ENCODE measurements around the gene FARP2. TPM values are rescaled to one million over a fixed set of nuclear protein-coding genes. Genes with fewer than 3 reads are reported as not detected.

The FARP2 gene
- polyA plus RNA-seq, 1 of the 3 experiments (the other 2 are of a cell fraction), result 11.5 TPM

GRCh38 chr2:241534701-241535375 lies 178.8 kb downstream of the FARP2 start:
- CTCF ChIA-PET, result no interaction called here
- TF ChIP-seq GATA2 (CRISPR knock-in tag; IDR thresholded peaks at IDR 0.05) (no peak), MAX (IDR thresholded peaks at IDR 0.05; ENCODE audit: low read depth) (no peak), JUND (IDR thresholded peaks at IDR 0.05) (no peak), TAF1 (IDR thresholded peaks at IDR 0.05; ENCODE audit: borderline replicate concordance, low read depth, low read length) (no peak), CHD2 (IDR thresholded peaks at IDR 0.05; ENCODE audit: low read length, partially characterized antibody) (no peak), EZH2phosphoT487 (IDR thresholded peaks at IDR 0.05; ENCODE audit: borderline replicate concordance, low read depth) (no peak), TCF12 (IDR thresholded peaks at IDR 0.05) (no peak), EP300 (IDR thresholded peaks at IDR 0.05; ENCODE audit: borderline replicate concordance in 1 of 2, low read depth in 1 of 2, low read length in 1 of 2) (no peak), RCOR1 (IDR thresholded peaks at IDR 0.05; ENCODE audit: low read length) (no peak), RFX5 (IDR thresholded peaks at IDR 0.05; ENCODE audit: low read length) (no peak)
- no peaks in the 10 kb centered on the region for H3K36me3 ChIP-seq (replicated peaks in 1 of 2; ENCODE audit: control insufficient read depth in 1 of 2, insufficient read depth in 2 of 2, low read length in 1 of 2)
- no peak overlapping the region for H3K9ac ChIP-seq
- H3K4me2 ChIP-seq, result no peak overlapping the region
- no peaks in the 10 kb centered on the region for H3F3A ChIP-seq (replicated peaks; ENCODE audit: insufficient read depth)
- 72% methylated on average over 14 of the region's 17 CpGs for WGBS (ENCODE audit: low lambda C conversion rate)
- H4K20me1 ChIP-seq (ENCODE audit: insufficient read depth), result no peaks in the 10 kb centered on the region
- no peak overlapping the region for H3K27ac ChIP-seq (ENCODE audit: low read depth in 2 of 2, low read length in 1 of 2)
- H3K27me3 ChIP-seq (ENCODE audit: insufficient read depth), result no peaks in the 10 kb centered on the region; the same call in 1 of the 2 replicates
- no peaks in the 10 kb centered on the region for H3K9me2 ChIP-seq
- H3K9me3 ChIP-seq, result no peaks in the 10 kb centered on the region
- no peak overlapping the region for H3K4me3 ChIP-seq (ENCODE audit: low read depth in 2 of 2, low read length in 1 of 2)
- POLR2A ChIA-PET, result no interaction called here
- DNase-seq, result no peak
- no peaks in the 10 kb centered on the region for H3K79me2 ChIP-seq (ENCODE audit: insufficient read depth)
- H3K4me1 ChIP-seq (ENCODE audit: control insufficient read depth in 1 of 2, insufficient read depth in 2 of 2, low read depth in 1 of 2, low read length in 1 of 2), result peaks cover 0 to 7% of the 10 kb centered on the region in 2 experiments; a peak in 1 of 4 replicates
- H2AFZ ChIP-seq (ENCODE audit: low read depth), result no peak overlapping the region

- no peaks in the 10 kb centered on the region for H4K20me1 ChIP-seq (ENCODE audit: insufficient read depth)
- H3K27ac ChIP-seq (ENCODE audit: low read depth in 2 of 2, low read length in 1 of 2), result no peak overlapping the region
- no peaks in the 10 kb centered on the region for H3F3A ChIP-seq (replicated peaks; ENCODE audit: insufficient read depth)
- WGBS (ENCODE audit: low lambda C conversion rate), result 72% methylated on average over 8 of the region's 13 CpGs
- no peaks in the 10 kb centered on the region for H3K9me2 ChIP-seq
- no peaks in the 10 kb centered on the region for H3K79me2 ChIP-seq (ENCODE audit: insufficient read depth)
- ChIA-PET POLR2A (no interaction called here), CTCF (interaction anchor here (1.1 kb wide), 1 partner anchor 123 kb away, joined by 3 read pairs; no protein-coding TSS in a partner anchor)
- H3K4me2 ChIP-seq, result no peak overlapping the region
- H3K9ac ChIP-seq, result no peak overlapping the region
- no peaks in the 10 kb centered on the region for H3K36me3 ChIP-seq (replicated peaks in 1 of 2; ENCODE audit: control insufficient read depth in 1 of 2, insufficient read depth in 2 of 2, low read length in 1 of 2)
- TF ChIP-seq NFIC (IDR thresholded peaks at IDR 0.05; ENCODE audit: borderline replicate concordance), result no peak
- no peak for TF ChIP-seq GABPA (IDR thresholded peaks at IDR 0.05; ENCODE audit: low read depth)
- no peak for TF ChIP-seq ELF1 (IDR thresholded peaks at IDR 0.05)
- no peak for TF ChIP-seq SMC3 (IDR thresholded peaks at IDR 0.05; ENCODE audit: low read depth, low read length)
- TF ChIP-seq RCOR1 (IDR thresholded peaks at IDR 0.05; ENCODE audit: low read length), result no peak
- no peak for TF ChIP-seq POLR2AphosphoS5 (IDR thresholded peaks at IDR 0.05; ENCODE audit: low read depth, low read length)
- no peak for TF ChIP-seq USF2 (IDR thresholded peaks at IDR 0.05; ENCODE audit: borderline replicate concordance, low read depth, low read length)
- TF ChIP-seq PBX3 (IDR thresholded peaks at IDR 0.05), result no peak
- TF ChIP-seq NRF1 (IDR thresholded peaks at IDR 0.05; ENCODE audit: low read depth, low read length), result no peak
- no peak for TF ChIP-seq RAD21 (IDR thresholded peaks at IDR 0.05; ENCODE audit: low read length)
- H3K4me3 ChIP-seq (ENCODE audit: low read depth in 2 of 2, low read length in 1 of 2), result no peak overlapping the region
- no peaks in the 10 kb centered on the region for H3K9me3 ChIP-seq
- H3K27me3 ChIP-seq (ENCODE audit: insufficient read depth), result no peaks in the 10 kb centered on the region; the same call in 1 of the 2 replicates
- DNase-seq, result no peak
- H3K4me1 ChIP-seq (ENCODE audit: control insufficient read depth in 1 of 2, insufficient read depth in 2 of 2, low read depth in 1 of 2, low read length in 1 of 2), result peaks cover 0 to 1% of the 10 kb centered on the region in 2 experiments; a peak in 1 of 4 replicates
- H2AFZ ChIP-seq (ENCODE audit: low read depth), result no peak overlapping the region
Observed at GRCh38 chr2:241535871-241536655, 180.0 kb downstream of the FARP2 start.
